Stimulated activated CD4-positive, alpha-beta T cell treated with anti-CD3 and anti-CD28 coated beads, Interleukin-2, amount 100 ng/mL, for 48 hours (primary cell): Measurements from ENCODE around the gene NAGS.
"Not testable (repeated sequence)": the region's sequence is repeated elsewhere in the genome, so short reads cannot be mapped to it uniquely, and the experiment has no call there.

Experiments
- DNase-seq, 2 donors: peaks; one replicate each; pipeline ENCODE4 v3.0.0-alpha.2; 2020

The NAGS gene

GRCh38 chr17:44004077-44004760, at the start of gene NAGS:
Gene NAGS, plus strand, starts transcription at chr17:44004622. Its CDS starts 42 bp downstream, at chr17:44004664.
- no peak for DNase-seq

GRCh38 chr17:43956222-43956621, 48.2 kb upstream of the NAGS start:
- DNase-seq = no peak

GRCh38 chr17:43958748-43959352, 45.6 kb upstream of the NAGS start:
- no peak for DNase-seq

GRCh38 chr17:43961292-43961691, 43.1 kb upstream of the NAGS start:
- not testable (repeated sequence) for DNase-seq

- DNase-seq = no peak
Measured at GRCh38 chr17:43961954-43962353, 42.5 kb upstream of the NAGS start.

- no peak for DNase-seq
Measured at GRCh38 chr17:43962479-43962878, 41.9 kb upstream of the NAGS start.

- no peak for DNase-seq
Measured at GRCh38 chr17:43966276-43966675, 38.1 kb upstream of the NAGS start.

- DNase-seq = no peak
Measured at GRCh38 chr17:43967251-43967875, 37.1 kb upstream of the NAGS start.

- DNase-seq = no peak
Measured at GRCh38 chr17:43970366-43970765, 34.1 kb upstream of the NAGS start.

GRCh38 chr17:43971436-43971835, 33.0 kb upstream of the NAGS start:
- DNase-seq = not testable (repeated sequence)

- not testable (repeated sequence) for DNase-seq
Measured at GRCh38 chr17:43972444-43973212, 31.8 kb upstream of the NAGS start.

GRCh38 chr17:43974382-43975266, 29.8 kb upstream of the NAGS start:
- no peak for DNase-seq

GRCh38 chr17:43975898-43976297, 28.5 kb upstream of the NAGS start:
- DNase-seq = no peak

GRCh38 chr17:43976963-43977837, 27.2 kb upstream of the NAGS start:
- DNase-seq = no peak

- DNase-seq = no peak
Measured at GRCh38 chr17:43978078-43978477, 26.3 kb upstream of the NAGS start.

GRCh38 chr17:43979011-43979410, 25.4 kb upstream of the NAGS start:
- no peak for DNase-seq

GRCh38 chr17:43979671-43980070, 24.8 kb upstream of the NAGS start:
- no peak for DNase-seq

GRCh38 chr17:43982171-43982570, 22.3 kb upstream of the NAGS start:
- DNase-seq = no peak

- DNase-seq = no peak
Measured at GRCh38 chr17:43983196-43983514, 21.3 kb upstream of the NAGS start.

- DNase-seq = no peak
Measured at GRCh38 chr17:43983515-43984411, 20.7 kb upstream of the NAGS start.

- DNase-seq = no peak
Measured at GRCh38 chr17:43984521-43984920, 19.9 kb upstream of the NAGS start.
